ENCODE measurements around the gene ATP1A1. TPM values are rescaled to one million over a fixed set of nuclear protein-coding genes. Genes with fewer than 3 reads are reported as not detected.

ATP1A1 gene
- total RNA-seq, 1 experiment from 2014 or later, result 286 TPM

GRCh38 chr1:116433275-116434257 lies 60.5 kb downstream of the ATP1A1 start (continued):
- TF ChIP-seq FOXP1 (CRISPR knock-in tag; IDR thresholded peaks at IDR 0.05; ENCODE audit: borderline replicate concordance) (no peak), ARID4B (CRISPR knock-in tag; IDR thresholded peaks at IDR 0.05; ENCODE audit: borderline replicate concordance) (no peak)

DNA sequence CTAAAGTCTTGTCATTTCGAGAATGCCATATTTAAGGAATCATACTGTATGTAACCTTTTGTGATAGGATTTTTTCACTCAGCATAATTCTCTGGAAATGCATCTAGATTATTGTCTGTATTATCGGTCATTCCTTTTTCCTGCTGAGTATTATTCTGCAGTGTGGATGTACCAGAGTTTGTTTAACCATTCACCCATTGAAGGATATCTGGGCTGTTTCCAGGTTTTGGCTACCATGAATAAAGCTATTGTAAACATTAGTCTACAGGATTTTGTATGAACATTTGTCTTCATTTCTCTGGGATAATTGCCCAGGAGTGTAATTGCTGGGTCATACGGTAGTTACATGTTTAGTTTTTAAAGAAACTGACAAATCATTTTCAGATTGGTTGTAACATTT lies 61.8 kb downstream of the ATP1A1 start:
- ATAC-seq (no peak), DNase-seq (ENCODE audit: low spot score) (no peak)
- no peaks in the 10 kb centered on the region for H3K27me3 Mint-ChIP-seq (ENCODE audit: low read depth)
- no peaks in the 10 kb centered on the region for H3K4me1 Mint-ChIP-seq
- no peak overlapping the region for H3K4me3 Mint-ChIP-seq
- ChIA-PET CTCF (interaction anchor here (0.7 kb wide), 1 partner anchor 50 kb away, joined by 4 read pairs; no protein-coding TSS in a partner anchor), POLR2A (no interaction called here)
- TF ChIP-seq ATF1 (CRISPR knock-in tag; IDR thresholded peaks at IDR 0.05), result no peak
- TF ChIP-seq CDX4 (CRISPR knock-in tag; IDR thresholded peaks at IDR 0.05; ENCODE audit: borderline replicate concordance), result no peak
- no peak for TF ChIP-seq ELF4 (CRISPR knock-in tag; IDR thresholded peaks at IDR 0.05; ENCODE audit: low read depth)
- TF ChIP-seq, protein P1, sequence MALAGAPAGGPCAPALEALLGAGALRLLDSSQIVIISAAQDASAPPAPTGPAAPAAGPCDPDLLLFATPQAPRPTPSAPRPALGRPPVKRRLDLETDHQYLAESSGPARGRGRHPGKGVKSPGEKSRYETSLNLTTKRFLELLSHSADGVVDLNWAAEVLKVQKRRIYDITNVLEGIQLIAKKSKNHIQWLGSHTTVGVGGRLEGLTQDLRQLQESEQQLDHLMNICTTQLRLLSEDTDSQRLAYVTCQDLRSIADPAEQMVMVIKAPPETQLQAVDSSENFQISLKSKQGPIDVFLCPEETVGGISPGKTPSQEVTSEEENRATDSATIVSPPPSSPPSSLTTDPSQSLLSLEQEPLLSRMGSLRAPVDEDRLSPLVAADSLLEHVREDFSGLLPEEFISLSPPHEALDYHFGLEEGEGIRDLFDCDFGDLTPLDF (CRISPR knock-in tag; IDR thresholded peaks at IDR 0.05), result no peak
- TF ChIP-seq NR3C1 (CRISPR knock-in tag; conservative IDR thresholded peaks at IDR 0.05; ENCODE audit: low read depth), result no peak
- no peak for TF ChIP-seq HMGA2 (CRISPR knock-in tag; IDR thresholded peaks at IDR 0.05)
- no peak for TF ChIP-seq FOXP1 (CRISPR knock-in tag; IDR thresholded peaks at IDR 0.05; ENCODE audit: borderline replicate concordance)
- TF ChIP-seq GRHL2 (CRISPR knock-in tag; IDR thresholded peaks at IDR 0.05; ENCODE audit: insufficient replicate concordance, severe bottlenecking), result no peak
- TF ChIP-seq JAZF1 (CRISPR knock-in tag; IDR thresholded peaks at IDR 0.05), result no peak
- no peak for TF ChIP-seq NR1H2 (CRISPR knock-in tag; IDR thresholded peaks at IDR 0.05)
- TF ChIP-seq ZSCAN18 (CRISPR knock-in tag; IDR thresholded peaks at IDR 0.05), result no peak
- TF ChIP-seq ESRRA (CRISPR knock-in tag; IDR thresholded peaks at IDR 0.05; ENCODE audit: borderline replicate concordance), result no peak
- TF ChIP-seq KAT7 (CRISPR knock-in tag; IDR thresholded peaks at IDR 0.05; ENCODE audit: borderline replicate concordance), result no peak
- H3K27ac Mint-ChIP-seq, result no peak overlapping the region
- no peaks in the 10 kb centered on the region for H3K36me3 Mint-ChIP-seq
- no peaks in the 10 kb centered on the region for H3K9me3 Mint-ChIP-seq
